GM12874 (cell line): ENCODE data around the gene TAS2R1.

Source experiments
- TF ChIP-seq, protein P1 (sequence below): IDR thresholded peaks from 2 replicates; pipeline ENCODE4 v1.5.1; 2011; ENCODE audit warnings: low read depth, mild to moderate bottlenecking, control low read depth, low read length, moderate library complexity; ENCODE audit not compliant: insufficient read depth

TAS2R1 gene

GRCh38 chr5:9596824-9597223 lies 33.3 kb downstream of the TAS2R1 start:
- TF ChIP-seq, protein P1, sequence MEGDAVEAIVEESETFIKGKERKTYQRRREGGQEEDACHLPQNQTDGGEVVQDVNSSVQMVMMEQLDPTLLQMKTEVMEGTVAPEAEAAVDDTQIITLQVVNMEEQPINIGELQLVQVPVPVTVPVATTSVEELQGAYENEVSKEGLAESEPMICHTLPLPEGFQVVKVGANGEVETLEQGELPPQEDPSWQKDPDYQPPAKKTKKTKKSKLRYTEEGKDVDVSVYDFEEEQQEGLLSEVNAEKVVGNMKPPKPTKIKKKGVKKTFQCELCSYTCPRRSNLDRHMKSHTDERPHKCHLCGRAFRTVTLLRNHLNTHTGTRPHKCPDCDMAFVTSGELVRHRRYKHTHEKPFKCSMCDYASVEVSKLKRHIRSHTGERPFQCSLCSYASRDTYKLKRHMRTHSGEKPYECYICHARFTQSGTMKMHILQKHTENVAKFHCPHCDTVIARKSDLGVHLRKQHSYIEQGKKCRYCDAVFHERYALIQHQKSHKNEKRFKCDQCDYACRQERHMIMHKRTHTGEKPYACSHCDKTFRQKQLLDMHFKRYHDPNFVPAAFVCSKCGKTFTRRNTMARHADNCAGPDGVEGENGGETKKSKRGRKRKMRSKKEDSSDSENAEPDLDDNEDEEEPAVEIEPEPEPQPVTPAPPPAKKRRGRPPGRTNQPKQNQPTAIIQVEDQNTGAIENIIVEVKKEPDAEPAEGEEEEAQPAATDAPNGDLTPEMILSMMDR, result no peak

- TF ChIP-seq, protein P1, result no peak
These were observed 33.9 kb downstream of the TAS2R1 start for GRCh38 chr5:9596171-9596780.

GRCh38 chr5:9594913-9595312 lies 35.2 kb downstream of the TAS2R1 start:
- TF ChIP-seq, protein P1, result no peak

DNA sequence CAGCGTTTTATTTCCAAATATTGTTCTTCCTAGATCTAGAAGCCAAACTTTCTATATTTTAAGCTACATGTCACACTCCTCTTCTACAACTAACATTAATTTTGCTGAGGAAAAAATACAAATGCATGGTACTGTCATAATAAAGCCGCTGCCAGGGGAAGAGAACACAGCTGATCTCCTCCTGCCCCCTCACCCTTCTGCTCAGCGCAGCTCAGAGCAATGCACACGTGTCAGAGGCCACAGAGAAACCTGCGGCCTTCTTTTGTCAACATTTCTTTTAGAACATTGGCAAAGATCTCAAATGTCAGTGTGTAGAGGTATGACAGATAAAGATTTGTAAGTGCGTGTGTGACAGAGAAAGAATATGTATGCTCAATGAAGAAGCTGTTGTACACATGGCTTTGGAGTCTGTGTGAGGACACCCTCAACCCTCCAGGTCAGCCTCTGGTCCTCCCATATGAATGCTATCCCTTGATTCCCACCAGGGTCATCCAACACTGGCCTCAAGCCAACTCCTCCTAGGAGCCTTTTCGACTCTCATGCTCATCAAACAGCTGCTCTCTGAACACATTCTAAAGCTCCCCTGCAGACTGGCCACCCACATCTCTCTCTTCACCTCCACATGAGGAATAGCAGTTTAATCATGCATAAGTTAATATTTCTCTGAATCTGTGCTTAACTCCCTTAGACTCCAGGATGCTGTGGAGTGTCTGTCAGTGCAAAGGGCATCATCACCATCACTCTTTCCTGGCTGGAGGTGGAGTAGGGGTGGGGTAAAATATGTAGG lies 40.9 kb downstream of the TAS2R1 start:
- TF ChIP-seq, protein P1, result no peak

DNA sequence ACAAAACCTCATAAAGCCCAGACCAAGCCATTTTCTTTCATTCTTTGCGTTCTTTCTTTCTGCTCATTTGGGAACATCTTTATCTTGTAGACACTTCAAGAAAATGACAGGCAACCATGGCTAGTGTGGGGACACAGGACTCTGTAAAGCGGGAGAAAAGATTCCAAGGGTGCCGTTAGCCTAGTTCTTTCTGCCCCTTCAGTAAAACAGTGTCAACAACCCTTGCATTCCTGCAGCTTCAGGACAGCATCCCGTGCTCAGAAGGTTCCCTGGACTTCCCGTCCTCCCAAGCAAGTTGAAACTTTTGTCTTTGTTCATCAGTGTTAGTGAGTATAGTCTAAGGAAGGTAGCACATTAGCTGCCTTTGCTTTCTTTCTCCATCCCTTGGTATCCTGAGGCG lies 41.9 kb downstream of the TAS2R1 start:
- TF ChIP-seq, protein P1, result no peak

- TF ChIP-seq, protein P1, result no peak
These were observed 43.0 kb downstream of the TAS2R1 start for GRCh38 chr5:9587135-9587534.

DNA sequence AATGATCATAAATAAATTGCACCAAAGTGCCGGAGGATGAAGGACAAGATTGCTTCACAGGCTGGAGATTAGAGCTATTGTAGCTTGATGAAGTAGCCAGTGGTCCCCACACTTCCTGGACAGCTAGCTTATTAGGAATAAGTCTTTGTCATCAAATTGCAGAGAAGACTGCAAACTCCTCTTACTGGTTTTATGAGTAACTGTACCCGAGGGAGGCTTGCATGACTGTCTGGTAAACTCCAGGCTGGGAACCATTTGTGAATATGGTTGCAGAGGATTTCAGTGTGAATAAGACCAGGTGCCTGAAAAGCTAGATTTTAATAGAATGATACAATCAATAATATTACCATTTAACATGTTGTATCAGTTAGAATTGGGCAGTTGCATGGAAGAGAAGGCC lies 47.7 kb downstream of the TAS2R1 start:
- TF ChIP-seq, protein P1, result no peak
